Stimulated activated CD8-positive, alpha-beta memory T cell treated with anti-CD3 and anti-CD28 coated beads, Interleukin-2, amount 100 ng/mL, for 48 hours (primary cell): ENCODE measurements around the gene TMEM220.
A peak's percentile ranks its signal among the peaks of the same experiment; 100 is the strongest.
"Not testable (repeated sequence)": the region's sequence is repeated elsewhere in the genome, so short reads cannot be mapped to it uniquely, and the experiment has no call there.

Source experiments
- DNase-seq, 2 donors: peaks; one replicate each; pipeline ENCODE4 v3.0.0-alpha.2; 2020; ENCODE audit warnings: low read depth in 2 of 2

The TMEM220 gene

GRCh38 chr17:10754861-10755591, 25.2 kb upstream of the TMEM220 start:
- no peak for DNase-seq

- DNase-seq, result no peak
Measured at GRCh38 chr17:10754109-10754508, 24.3 kb upstream of the TMEM220 start.

GRCh38 chr17:10752696-10753095, 22.9 kb upstream of the TMEM220 start:
- no peak for DNase-seq

- DNase-seq, result no peak
Measured at GRCh38 chr17:10751563-10751962, 21.7 kb upstream of the TMEM220 start.

- no peak for DNase-seq
Measured at GRCh38 chr17:10750210-10750609, 20.4 kb upstream of the TMEM220 start.

- DNase-seq, result no peak
Measured at GRCh38 chr17:10748531-10749181, 18.8 kb upstream of the TMEM220 start.

- no peak for DNase-seq
Measured at GRCh38 chr17:10745231-10745630, 15.4 kb upstream of the TMEM220 start.

- DNase-seq, result no peak
Measured at GRCh38 chr17:10744501-10745000, 14.7 kb upstream of the TMEM220 start.

- no peak for DNase-seq
Measured at GRCh38 chr17:10743316-10744009, 13.6 kb upstream of the TMEM220 start.

GRCh38 chr17:10742431-10742830, 12.6 kb upstream of the TMEM220 start:
- DNase-seq, result no peak

- DNase-seq, result no peak
Measured at GRCh38 chr17:10741416-10742135, 11.8 kb upstream of the TMEM220 start.

- DNase-seq, result no peak
Measured at GRCh38 chr17:10739386-10739785, 9.6 kb upstream of the TMEM220 start.

- DNase-seq, result no peak
Measured at GRCh38 chr17:10738521-10739258, 8.9 kb upstream of the TMEM220 start.

- DNase-seq, result no peak
Measured at GRCh38 chr17:10737736-10738135, 7.9 kb upstream of the TMEM220 start.

GRCh38 chr17:10737168-10737622, 7.4 kb upstream of the TMEM220 start:
- peak in 1 of 2 donors; percentile 12 for DNase-seq

GRCh38 chr17:10735821-10736220, 6.0 kb upstream of the TMEM220 start:
- no peak for DNase-seq

- DNase-seq, result no peak
Measured at GRCh38 chr17:10735251-10735650, 5.4 kb upstream of the TMEM220 start.

- no peak for DNase-seq
Measured at GRCh38 chr17:10733666-10734065, 3.8 kb upstream of the TMEM220 start.

GRCh38 chr17:10732121-10732520, 2.3 kb upstream of the TMEM220 start:
- not testable (repeated sequence) for DNase-seq

GRCh38 chr17:10731408-10731879, 1.6 kb upstream of the TMEM220 start:
- no peak for DNase-seq

GRCh38 chr17:10730247-10730646, 424 bp upstream of the TMEM220 start:
- DNase-seq, result not testable (repeated sequence)
